A549 (cell line): ENCODE results near the gene ATP2A3.

Source experiments
- BHLHE40 ChIP-seq: IDR thresholded peaks from 2 replicates; pipeline ENCODE4 v1.6.1; 2012; ENCODE audit warnings: low read depth, low read length, inconsistent platforms
- FOSB ChIP-seq: fragments of 250-450 bp; sonication (Bioruptor Pico); IDR thresholded peaks from 2 replicates; pipeline ENCODE4 v1.5.0; 2020; ENCODE audit warnings: mild to moderate bottlenecking, moderate library complexity
- JUNB ChIP-seq: fragments of >200 bp; sonication (Bioruptor Twin); formaldehyde crosslinking; IDR thresholded peaks from 2 replicates; pipeline ENCODE4 v1.6.1; 2016
- MAZ ChIP-seq: fragments of 150-350 bp; IDR thresholded peaks from 2 replicates; pipeline ENCODE4 v1.6.1; 2014; ENCODE audit warnings: antibody characterized with exemption, low read depth, low read length, borderline replicate concordance
- NPAS2 ChIP-seq: fragments of 250-450 bp; sonication (Bioruptor Pico); IDR thresholded peaks from 2 replicates; pipeline ENCODE4 v1.8.0; 2022; ENCODE audit warnings: mild to moderate bottlenecking, moderate library complexity, borderline replicate concordance
- SMC3 ChIP-seq: fragments of >200 bp; sonication (Bioruptor Twin); formaldehyde crosslinking; IDR thresholded peaks from 3 replicates; pipeline ENCODE4 v1.6.1; 2018; ENCODE audit warnings: inconsistent platforms
- TF ChIP-seq, protein P1 (sequence below): fragments of 200-600 bp; sonication (generic); IDR thresholded peaks from 2 replicates; pipeline ENCODE4 v1.6.1; 2016; ENCODE audit warnings: antibody characterized with exemption, mild to moderate bottlenecking, moderate library complexity
- TF ChIP-seq, protein P2 (sequence below): fragments of >200 bp; sonication (Bioruptor Twin); formaldehyde crosslinking; IDR thresholded peaks from 3 replicates; pipeline ENCODE4 v1.5.1; 2016
- TF ChIP-seq, protein P3 (sequence below): fragments of 450-650 bp; IDR thresholded peaks from 2 replicates; pipeline ENCODE4 v1.6.1; 2014; ENCODE audit warnings: antibody characterized with exemption

DNA sequence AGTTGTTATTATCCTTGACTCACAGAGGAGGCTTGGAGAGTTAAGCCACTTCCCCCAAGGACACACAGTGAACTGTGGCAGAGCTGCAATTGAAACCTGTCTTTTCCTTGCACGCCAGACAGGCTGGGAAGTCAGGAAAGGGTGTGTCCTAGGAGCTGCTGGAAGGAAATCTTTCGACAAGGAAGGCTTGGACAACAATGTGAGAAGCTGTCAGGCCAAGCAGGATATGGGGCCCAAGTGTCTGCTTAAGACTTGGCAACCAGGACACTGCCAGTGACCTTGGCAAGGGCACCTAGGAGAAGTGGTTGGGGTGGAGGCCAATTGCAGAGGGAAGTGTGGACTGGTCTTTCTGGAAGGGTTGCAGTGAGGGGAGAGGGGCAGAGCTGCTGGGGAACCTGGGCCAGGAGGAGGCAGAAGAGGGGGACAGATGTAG is 69.3 kb downstream of the ATP2A3 start:
- TF ChIP-seq BHLHE40 (no peak), FOSB (CRISPR knock-in tag) (no peak), NPAS2 (CRISPR knock-in tag) (no peak), SMC3 (no peak), JUNB (no peak), MAZ (no peak)
- TF ChIP-seq, protein P1, sequence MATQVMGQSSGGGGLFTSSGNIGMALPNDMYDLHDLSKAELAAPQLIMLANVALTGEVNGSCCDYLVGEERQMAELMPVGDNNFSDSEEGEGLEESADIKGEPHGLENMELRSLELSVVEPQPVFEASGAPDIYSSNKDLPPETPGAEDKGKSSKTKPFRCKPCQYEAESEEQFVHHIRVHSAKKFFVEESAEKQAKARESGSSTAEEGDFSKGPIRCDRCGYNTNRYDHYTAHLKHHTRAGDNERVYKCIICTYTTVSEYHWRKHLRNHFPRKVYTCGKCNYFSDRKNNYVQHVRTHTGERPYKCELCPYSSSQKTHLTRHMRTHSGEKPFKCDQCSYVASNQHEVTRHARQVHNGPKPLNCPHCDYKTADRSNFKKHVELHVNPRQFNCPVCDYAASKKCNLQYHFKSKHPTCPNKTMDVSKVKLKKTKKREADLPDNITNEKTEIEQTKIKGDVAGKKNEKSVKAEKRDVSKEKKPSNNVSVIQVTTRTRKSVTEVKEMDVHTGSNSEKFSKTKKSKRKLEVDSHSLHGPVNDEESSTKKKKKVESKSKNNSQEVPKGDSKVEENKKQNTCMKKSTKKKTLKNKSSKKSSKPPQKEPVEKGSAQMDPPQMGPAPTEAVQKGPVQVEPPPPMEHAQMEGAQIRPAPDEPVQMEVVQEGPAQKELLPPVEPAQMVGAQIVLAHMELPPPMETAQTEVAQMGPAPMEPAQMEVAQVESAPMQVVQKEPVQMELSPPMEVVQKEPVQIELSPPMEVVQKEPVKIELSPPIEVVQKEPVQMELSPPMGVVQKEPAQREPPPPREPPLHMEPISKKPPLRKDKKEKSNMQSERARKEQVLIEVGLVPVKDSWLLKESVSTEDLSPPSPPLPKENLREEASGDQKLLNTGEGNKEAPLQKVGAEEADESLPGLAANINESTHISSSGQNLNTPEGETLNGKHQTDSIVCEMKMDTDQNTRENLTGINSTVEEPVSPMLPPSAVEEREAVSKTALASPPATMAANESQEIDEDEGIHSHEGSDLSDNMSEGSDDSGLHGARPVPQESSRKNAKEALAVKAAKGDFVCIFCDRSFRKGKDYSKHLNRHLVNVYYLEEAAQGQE = no peak
- TF ChIP-seq, protein P2, sequence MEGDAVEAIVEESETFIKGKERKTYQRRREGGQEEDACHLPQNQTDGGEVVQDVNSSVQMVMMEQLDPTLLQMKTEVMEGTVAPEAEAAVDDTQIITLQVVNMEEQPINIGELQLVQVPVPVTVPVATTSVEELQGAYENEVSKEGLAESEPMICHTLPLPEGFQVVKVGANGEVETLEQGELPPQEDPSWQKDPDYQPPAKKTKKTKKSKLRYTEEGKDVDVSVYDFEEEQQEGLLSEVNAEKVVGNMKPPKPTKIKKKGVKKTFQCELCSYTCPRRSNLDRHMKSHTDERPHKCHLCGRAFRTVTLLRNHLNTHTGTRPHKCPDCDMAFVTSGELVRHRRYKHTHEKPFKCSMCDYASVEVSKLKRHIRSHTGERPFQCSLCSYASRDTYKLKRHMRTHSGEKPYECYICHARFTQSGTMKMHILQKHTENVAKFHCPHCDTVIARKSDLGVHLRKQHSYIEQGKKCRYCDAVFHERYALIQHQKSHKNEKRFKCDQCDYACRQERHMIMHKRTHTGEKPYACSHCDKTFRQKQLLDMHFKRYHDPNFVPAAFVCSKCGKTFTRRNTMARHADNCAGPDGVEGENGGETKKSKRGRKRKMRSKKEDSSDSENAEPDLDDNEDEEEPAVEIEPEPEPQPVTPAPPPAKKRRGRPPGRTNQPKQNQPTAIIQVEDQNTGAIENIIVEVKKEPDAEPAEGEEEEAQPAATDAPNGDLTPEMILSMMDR = no peak
- TF ChIP-seq, protein P3, sequence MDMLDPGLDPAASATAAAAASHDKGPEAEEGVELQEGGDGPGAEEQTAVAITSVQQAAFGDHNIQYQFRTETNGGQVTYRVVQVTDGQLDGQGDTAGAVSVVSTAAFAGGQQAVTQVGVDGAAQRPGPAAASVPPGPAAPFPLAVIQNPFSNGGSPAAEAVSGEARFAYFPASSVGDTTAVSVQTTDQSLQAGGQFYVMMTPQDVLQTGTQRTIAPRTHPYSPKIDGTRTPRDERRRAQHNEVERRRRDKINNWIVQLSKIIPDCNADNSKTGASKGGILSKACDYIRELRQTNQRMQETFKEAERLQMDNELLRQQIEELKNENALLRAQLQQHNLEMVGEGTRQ = no peak
